Liver (tissue), 3 donors: ENCODE data around the gene NFKB1.

Experiments used
- EGR1 ChIP-seq, 2 donors: IDR thresholded peaks; 2 replicates each; pipeline ENCODE4 v1.6.1; 2016 to 2018; ENCODE audit warnings: antibody characterized with exemption in 2 of 2, low read depth in 2 of 2
- FOXA1 ChIP-seq: IDR thresholded peaks from 2 replicates; pipeline ENCODE4 v1.6.1; 2016; ENCODE audit warnings: antibody characterized with exemption
- GABPA ChIP-seq, 2 donors: IDR thresholded peaks in 1 of 2; conservative IDR thresholded peaks in 1 of 2; 2 replicates each; pipeline ENCODE4 v1.6.1; 2016; ENCODE audit warnings: antibody characterized with exemption in 2 of 2, mild to moderate bottlenecking in 1 of 2, moderate library complexity in 1 of 2
- SP1 ChIP-seq: IDR thresholded peaks from 2 replicates; pipeline ENCODE4 v1.6.1; 2018; ENCODE audit warnings: antibody characterized with exemption, mild to moderate bottlenecking
- TF ChIP-seq, protein P1 (sequence below): fragments of 150-350 bp; IDR thresholded peaks from 2 replicates; pipeline ENCODE4 v1.5.1; 2017; ENCODE audit warnings: improper control_type of control experiment, low read depth, low read length; ENCODE audit not compliant: missing input control
- TF ChIP-seq, protein P2 (sequence below): IDR thresholded peaks from 2 replicates; pipeline ENCODE4 v1.6.1; 2016; ENCODE audit warnings: antibody characterized with exemption, mild to moderate bottlenecking
- TF ChIP-seq, protein P3 (sequence below): IDR thresholded peaks from 2 replicates; pipeline ENCODE4 v1.6.1; 2016; ENCODE audit warnings: antibody characterized with exemption
- donor health status: healthy.
- donor health status: healthy.

DNA sequence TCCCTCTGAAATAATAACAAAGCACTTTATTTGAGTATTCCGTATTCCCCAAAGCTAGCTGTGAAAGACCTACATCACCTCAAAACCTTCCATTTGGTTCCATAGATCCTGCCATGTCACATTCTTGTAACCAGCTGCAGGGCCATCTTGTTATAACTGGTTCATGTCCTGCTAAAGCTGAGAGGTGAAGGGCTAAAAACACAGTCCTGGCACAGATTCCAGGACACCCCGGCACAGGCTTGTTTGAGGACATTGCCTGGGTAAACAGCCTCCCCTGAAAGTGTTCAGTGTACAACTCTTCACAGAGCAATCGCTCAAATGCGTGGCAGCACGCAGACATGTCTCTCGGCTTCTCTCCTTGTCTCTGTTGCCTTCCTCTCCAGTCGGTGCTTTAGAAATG, 130.5 kb downstream of the NFKB1 start:
- no peak for TF ChIP-seq GABPA (IDR thresholded peaks at IDR 0.05 in 1 of 2, conservative IDR thresholded peaks at IDR 0.05 in 1 of 2)
- TF ChIP-seq, protein P1, sequence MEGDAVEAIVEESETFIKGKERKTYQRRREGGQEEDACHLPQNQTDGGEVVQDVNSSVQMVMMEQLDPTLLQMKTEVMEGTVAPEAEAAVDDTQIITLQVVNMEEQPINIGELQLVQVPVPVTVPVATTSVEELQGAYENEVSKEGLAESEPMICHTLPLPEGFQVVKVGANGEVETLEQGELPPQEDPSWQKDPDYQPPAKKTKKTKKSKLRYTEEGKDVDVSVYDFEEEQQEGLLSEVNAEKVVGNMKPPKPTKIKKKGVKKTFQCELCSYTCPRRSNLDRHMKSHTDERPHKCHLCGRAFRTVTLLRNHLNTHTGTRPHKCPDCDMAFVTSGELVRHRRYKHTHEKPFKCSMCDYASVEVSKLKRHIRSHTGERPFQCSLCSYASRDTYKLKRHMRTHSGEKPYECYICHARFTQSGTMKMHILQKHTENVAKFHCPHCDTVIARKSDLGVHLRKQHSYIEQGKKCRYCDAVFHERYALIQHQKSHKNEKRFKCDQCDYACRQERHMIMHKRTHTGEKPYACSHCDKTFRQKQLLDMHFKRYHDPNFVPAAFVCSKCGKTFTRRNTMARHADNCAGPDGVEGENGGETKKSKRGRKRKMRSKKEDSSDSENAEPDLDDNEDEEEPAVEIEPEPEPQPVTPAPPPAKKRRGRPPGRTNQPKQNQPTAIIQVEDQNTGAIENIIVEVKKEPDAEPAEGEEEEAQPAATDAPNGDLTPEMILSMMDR = no peak
- TF ChIP-seq, protein P2, sequence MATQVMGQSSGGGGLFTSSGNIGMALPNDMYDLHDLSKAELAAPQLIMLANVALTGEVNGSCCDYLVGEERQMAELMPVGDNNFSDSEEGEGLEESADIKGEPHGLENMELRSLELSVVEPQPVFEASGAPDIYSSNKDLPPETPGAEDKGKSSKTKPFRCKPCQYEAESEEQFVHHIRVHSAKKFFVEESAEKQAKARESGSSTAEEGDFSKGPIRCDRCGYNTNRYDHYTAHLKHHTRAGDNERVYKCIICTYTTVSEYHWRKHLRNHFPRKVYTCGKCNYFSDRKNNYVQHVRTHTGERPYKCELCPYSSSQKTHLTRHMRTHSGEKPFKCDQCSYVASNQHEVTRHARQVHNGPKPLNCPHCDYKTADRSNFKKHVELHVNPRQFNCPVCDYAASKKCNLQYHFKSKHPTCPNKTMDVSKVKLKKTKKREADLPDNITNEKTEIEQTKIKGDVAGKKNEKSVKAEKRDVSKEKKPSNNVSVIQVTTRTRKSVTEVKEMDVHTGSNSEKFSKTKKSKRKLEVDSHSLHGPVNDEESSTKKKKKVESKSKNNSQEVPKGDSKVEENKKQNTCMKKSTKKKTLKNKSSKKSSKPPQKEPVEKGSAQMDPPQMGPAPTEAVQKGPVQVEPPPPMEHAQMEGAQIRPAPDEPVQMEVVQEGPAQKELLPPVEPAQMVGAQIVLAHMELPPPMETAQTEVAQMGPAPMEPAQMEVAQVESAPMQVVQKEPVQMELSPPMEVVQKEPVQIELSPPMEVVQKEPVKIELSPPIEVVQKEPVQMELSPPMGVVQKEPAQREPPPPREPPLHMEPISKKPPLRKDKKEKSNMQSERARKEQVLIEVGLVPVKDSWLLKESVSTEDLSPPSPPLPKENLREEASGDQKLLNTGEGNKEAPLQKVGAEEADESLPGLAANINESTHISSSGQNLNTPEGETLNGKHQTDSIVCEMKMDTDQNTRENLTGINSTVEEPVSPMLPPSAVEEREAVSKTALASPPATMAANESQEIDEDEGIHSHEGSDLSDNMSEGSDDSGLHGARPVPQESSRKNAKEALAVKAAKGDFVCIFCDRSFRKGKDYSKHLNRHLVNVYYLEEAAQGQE = no peak
- TF ChIP-seq EGR1 (IDR thresholded peaks at IDR 0.05; ENCODE audit: low read depth in 2 of 2) = no peak
- TF ChIP-seq SP1 = peak; percentile 36
- TF ChIP-seq, protein P3, sequence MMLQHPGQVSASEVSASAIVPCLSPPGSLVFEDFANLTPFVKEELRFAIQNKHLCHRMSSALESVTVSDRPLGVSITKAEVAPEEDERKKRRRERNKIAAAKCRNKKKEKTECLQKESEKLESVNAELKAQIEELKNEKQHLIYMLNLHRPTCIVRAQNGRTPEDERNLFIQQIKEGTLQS = no peak
- no peak for TF ChIP-seq FOXA1
